Loucy (cell line): ENCODE results near the gene AMN.

Experiments used
- H2AFZ ChIP-seq: fragments of 200-600 bp; sonication (generic); 2 replicates; pipeline ENCODE4 v1.6.0; 2016; ENCODE audit warnings: antibody characterized with exemption, mild to moderate bottlenecking, low read length, moderate library complexity
- H3F3A ChIP-seq: fragments of 200-600 bp; 2 replicates; pipeline ENCODE4 v1.6.0; 2016; ENCODE audit warnings: antibody characterized with exemption, low read depth, mild to moderate bottlenecking
- H3K27me3 ChIP-seq: fragments of 200-600 bp; sonication (generic); 2 replicates; pipeline ENCODE4 v1.6.1; 2014; ENCODE audit warnings: low read length, mild to moderate bottlenecking; ENCODE audit not compliant: insufficient read depth, poor library complexity, severe bottlenecking
- H3K36me3 ChIP-seq: fragments of 200-600 bp; sonication (generic); 2 replicates; pipeline ENCODE4 v1.6.1; 2016; ENCODE audit warnings: low read length; ENCODE audit not compliant: insufficient read depth
- H3K4me1 ChIP-seq: fragments of 200-600 bp; sonication (generic); 2 replicates; pipeline ENCODE4 v1.5.1; 2014; ENCODE audit warnings: low read length, mild to moderate bottlenecking; ENCODE audit not compliant: insufficient read depth, poor library complexity, severe bottlenecking
- H3K4me2 ChIP-seq: fragments of 200-600 bp; sonication (generic); 2 replicates; pipeline ENCODE4 v1.6.0; 2014; ENCODE audit warnings: antibody characterized with exemption, low read length, low read depth, mild to moderate bottlenecking; ENCODE audit not compliant: poor library complexity, severe bottlenecking
- H3K4me3 ChIP-seq: fragments of 200-600 bp; sonication (generic); 2 replicates; pipeline ENCODE4 v1.5.1; 2014; ENCODE audit warnings: low read length, mild to moderate bottlenecking, mixed read lengths; ENCODE audit not compliant: poor library complexity, severe bottlenecking
- H3K79me2 ChIP-seq: fragments of 200-600 bp; sonication (generic); 2 replicates; pipeline ENCODE4 v1.6.1; 2014; ENCODE audit warnings: low read length; ENCODE audit not compliant: insufficient read depth
- H3K9ac ChIP-seq: fragments of 200-600 bp; sonication (generic); 2 replicates; pipeline ENCODE4 v1.6.0; 2014; ENCODE audit warnings: mild to moderate bottlenecking, low read depth, low read length, moderate library complexity; ENCODE audit not compliant: poor library complexity, severe bottlenecking
- H3K9me2 ChIP-seq: fragments of 200-600 bp; sonication (generic); replicated peaks from 2 replicates; pipeline ENCODE4 v1.6.1; 2016; ENCODE audit warnings: low read depth, low read length, mixed read lengths
- H3K9me3 ChIP-seq: fragments of 200-600 bp; sonication (generic); 2 replicates; pipeline ENCODE4 v1.6.1; 2014; ENCODE audit warnings: mild to moderate bottlenecking, antibody characterized with exemption, low read length, low read depth; ENCODE audit not compliant: insufficient read depth
- H4K20me1 ChIP-seq: fragments of 200-600 bp; sonication (generic); 2 replicates; pipeline ENCODE4 v1.6.0; 2014; ENCODE audit warnings: antibody characterized with exemption, low read length, mild to moderate bottlenecking; ENCODE audit not compliant: insufficient read depth, poor library complexity, severe bottlenecking
- EZH2phosphoT487 ChIP-seq: fragments of 200-600 bp; IDR thresholded peaks from 2 replicates; pipeline ENCODE4 v1.6.1; 2018; ENCODE audit warnings: antibody characterized with exemption, mild to moderate bottlenecking, moderate library complexity, borderline replicate concordance
- TF ChIP-seq, protein P1 (sequence below): fragments of 200-600 bp; sonication (generic); conservative IDR thresholded peaks from 2 replicates; pipeline ENCODE4 v1.5.1; 2014; ENCODE audit warnings: mild to moderate bottlenecking, antibody characterized with exemption, low read length

AMN gene

DNA sequence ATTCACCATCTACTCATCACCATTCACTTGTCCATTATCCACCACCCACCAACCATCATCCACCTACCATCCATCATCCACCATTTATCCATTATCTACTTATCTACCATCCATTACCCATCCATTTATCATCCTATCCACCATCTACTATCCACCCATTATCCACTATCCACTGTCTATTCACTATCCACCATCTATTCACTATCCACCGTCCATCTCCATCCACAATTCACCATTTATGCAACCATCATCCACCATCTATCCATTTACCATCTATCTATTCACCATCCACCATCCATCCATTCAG lies 1.5 kb upstream of the AMN start:
- no peak overlapping the region for H2AFZ ChIP-seq
- H3K4me3 ChIP-seq, result no peak overlapping the region
- no peaks in the 10 kb centered on the region for H3K9me2 ChIP-seq
- no peak overlapping the region for H3K9ac ChIP-seq
- no peaks in the 10 kb centered on the region for H3K9me3 ChIP-seq
- peaks cover 10% of the 10 kb centered on the region for H3K4me1 ChIP-seq
- H3K27me3 ChIP-seq, result no peaks in the 10 kb centered on the region
- H3K36me3 ChIP-seq, result no peaks in the 10 kb centered on the region
- no peak for TF ChIP-seq EZH2phosphoT487
- TF ChIP-seq, protein P1, sequence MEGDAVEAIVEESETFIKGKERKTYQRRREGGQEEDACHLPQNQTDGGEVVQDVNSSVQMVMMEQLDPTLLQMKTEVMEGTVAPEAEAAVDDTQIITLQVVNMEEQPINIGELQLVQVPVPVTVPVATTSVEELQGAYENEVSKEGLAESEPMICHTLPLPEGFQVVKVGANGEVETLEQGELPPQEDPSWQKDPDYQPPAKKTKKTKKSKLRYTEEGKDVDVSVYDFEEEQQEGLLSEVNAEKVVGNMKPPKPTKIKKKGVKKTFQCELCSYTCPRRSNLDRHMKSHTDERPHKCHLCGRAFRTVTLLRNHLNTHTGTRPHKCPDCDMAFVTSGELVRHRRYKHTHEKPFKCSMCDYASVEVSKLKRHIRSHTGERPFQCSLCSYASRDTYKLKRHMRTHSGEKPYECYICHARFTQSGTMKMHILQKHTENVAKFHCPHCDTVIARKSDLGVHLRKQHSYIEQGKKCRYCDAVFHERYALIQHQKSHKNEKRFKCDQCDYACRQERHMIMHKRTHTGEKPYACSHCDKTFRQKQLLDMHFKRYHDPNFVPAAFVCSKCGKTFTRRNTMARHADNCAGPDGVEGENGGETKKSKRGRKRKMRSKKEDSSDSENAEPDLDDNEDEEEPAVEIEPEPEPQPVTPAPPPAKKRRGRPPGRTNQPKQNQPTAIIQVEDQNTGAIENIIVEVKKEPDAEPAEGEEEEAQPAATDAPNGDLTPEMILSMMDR, result no peak
- no peaks in the 10 kb centered on the region for H3F3A ChIP-seq
- no peaks in the 10 kb centered on the region for H3K79me2 ChIP-seq
- no peak overlapping the region for H3K4me2 ChIP-seq
- H4K20me1 ChIP-seq, result no peaks in the 10 kb centered on the region

DNA sequence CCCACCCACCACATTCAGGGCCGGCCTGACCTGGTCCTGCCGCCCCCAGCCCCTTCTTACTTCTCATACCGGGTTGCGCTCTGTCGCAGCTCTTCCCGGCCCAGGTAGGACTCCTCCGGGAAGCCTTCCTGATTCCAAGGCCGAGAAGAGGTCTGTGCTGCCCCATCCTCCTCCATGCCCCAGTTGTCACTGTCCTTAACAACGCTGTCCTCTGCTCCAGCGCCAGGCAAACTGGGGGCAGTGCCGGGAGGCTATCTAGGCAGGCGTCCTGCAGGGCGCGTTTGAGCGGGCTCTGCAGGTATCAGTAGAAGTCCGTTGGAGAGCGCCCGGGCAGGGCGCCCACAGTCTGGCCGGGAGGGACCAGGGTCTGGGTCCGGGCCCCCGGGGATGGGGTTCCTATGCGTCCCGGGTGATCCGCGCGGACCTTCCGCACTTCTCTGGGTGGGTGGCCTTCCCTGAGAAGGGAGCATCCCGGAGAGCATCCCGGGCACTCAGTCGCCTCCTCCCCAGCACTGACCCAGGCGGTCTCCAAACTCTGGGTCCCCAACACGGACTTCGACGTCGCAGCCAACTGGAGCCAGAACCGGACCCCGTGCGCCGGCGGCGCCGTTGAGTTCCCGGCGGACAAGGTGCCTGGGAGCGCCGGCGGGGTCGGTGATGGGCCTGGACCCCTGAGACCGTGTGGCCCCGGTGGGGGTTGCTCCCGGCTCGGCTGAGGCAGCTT lies 900 bp downstream of the AMN start:
- no peak overlapping the region for H3K4me3 ChIP-seq
- no peaks in the 10 kb centered on the region for H3F3A ChIP-seq
- H3K4me1 ChIP-seq, result peaks cover 4% of the 10 kb centered on the region
- no peaks in the 10 kb centered on the region for H3K9me3 ChIP-seq
- H3K9ac ChIP-seq, result no peak overlapping the region
- H3K79me2 ChIP-seq, result no peaks in the 10 kb centered on the region
- no peaks in the 10 kb centered on the region for H4K20me1 ChIP-seq
- TF ChIP-seq EZH2phosphoT487, result no peak
- TF ChIP-seq, protein P1, result no peak
- H3K4me2 ChIP-seq, result no peak overlapping the region
- no peaks in the 10 kb centered on the region for H3K27me3 ChIP-seq
- no peak overlapping the region for H2AFZ ChIP-seq
- H3K36me3 ChIP-seq, result no peaks in the 10 kb centered on the region
- no peaks in the 10 kb centered on the region for H3K9me2 ChIP-seq

DNA sequence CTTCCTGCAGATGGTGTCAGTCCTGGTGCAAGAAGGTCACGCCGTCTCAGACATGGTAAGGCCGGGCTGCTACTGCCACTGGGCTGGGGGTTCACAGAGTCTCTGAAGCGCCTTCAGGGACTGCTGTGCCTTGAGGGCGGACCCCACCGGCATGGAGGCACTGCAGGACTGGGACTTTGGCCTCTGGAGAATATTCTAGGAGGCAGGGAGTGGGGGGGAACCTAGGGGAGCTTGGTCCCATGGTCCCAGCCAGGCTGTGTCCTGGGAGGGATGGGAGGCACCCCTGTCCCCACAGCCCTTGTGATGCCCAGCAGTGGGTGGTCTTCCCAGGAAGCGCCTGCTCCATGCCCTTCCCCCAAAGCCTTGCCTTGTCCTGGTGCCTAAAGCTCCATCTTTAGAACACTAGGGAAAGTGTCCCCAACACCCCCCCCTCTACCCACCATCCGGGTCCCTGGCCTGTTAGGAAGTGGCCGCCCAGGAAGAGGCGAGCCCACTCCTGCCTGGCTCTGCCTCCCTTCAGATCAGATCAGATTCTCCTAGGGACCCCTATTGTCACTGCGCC lies 1.5 kb downstream of the AMN start:
- H3K4me1 ChIP-seq, result peaks cover 10% of the 10 kb centered on the region
- no peak overlapping the region for H3K9ac ChIP-seq
- no peak for TF ChIP-seq EZH2phosphoT487
- TF ChIP-seq, protein P1, result no peak
- H2AFZ ChIP-seq, result no peak overlapping the region
- no peaks in the 10 kb centered on the region for H3F3A ChIP-seq
- H3K27me3 ChIP-seq, result no peaks in the 10 kb centered on the region
- H3K4me3 ChIP-seq, result no peak overlapping the region
- no peak overlapping the region for H3K4me2 ChIP-seq
- H3K9me2 ChIP-seq, result no peaks in the 10 kb centered on the region
- no peaks in the 10 kb centered on the region for H3K36me3 ChIP-seq
- H3K79me2 ChIP-seq, result no peaks in the 10 kb centered on the region
- H3K9me3 ChIP-seq, result no peaks in the 10 kb centered on the region
- H4K20me1 ChIP-seq, result no peaks in the 10 kb centered on the region
